HepG2 (cell line): ENCODE results near the gene SCFD1. TPM values are rescaled to one million over a fixed set of nuclear protein-coding genes. Genes with fewer than 3 reads are reported as not detected.
A peak's percentile ranks its signal among the peaks of the same experiment; 100 is the strongest.

Experiments
- AGO2 ChIP-seq: fragments of 200-400 bp; formaldehyde crosslinking; optimal IDR thresholded peaks from 2 replicates; pipeline ENCODE3; 2017; ENCODE audit warnings: mild to moderate bottlenecking, low read depth, low read length, moderate library complexity
- ATF1 ChIP-seq: IDR thresholded peaks from 2 replicates; pipeline ENCODE4 v1.6.1; 2016; ENCODE audit warnings: mild to moderate bottlenecking, control low read depth
- ELF3 ChIP-seq: IDR thresholded peaks from 2 replicates; pipeline ENCODE4 v1.6.1; 2016; ENCODE audit warnings: missing genetic modification reagents, missing compliant biosample characterization
- FOXK2 ChIP-seq: fragments of 450-650 bp; IDR thresholded peaks from 2 replicates; pipeline ENCODE4 v1.6.1; 2016
- GABPA ChIP-seq, 2 experiments: IDR thresholded peaks; 2 replicates each; pipeline ENCODE4 v1.6.1; 2011 to 2016; ENCODE audit warnings: low read depth in 2 of 2, low read length in 1 of 2, missing biosample characterization in 1 of 2, missing genetic modification characterization in 1 of 2
- HMG20A ChIP-seq: IDR thresholded peaks from 2 replicates; pipeline ENCODE4 v1.6.1; 2016; ENCODE audit warnings: borderline replicate concordance
- NAIF1 ChIP-seq: sonication (generic); formaldehyde crosslinking; IDR thresholded peaks from 2 replicates; pipeline ENCODE4 v1.5.0; 2020; ENCODE audit warnings: mild to moderate bottlenecking, missing genetic modification reagents, borderline replicate concordance
- NCOA5 ChIP-seq: sonication (generic); formaldehyde crosslinking; IDR thresholded peaks from 2 replicates; pipeline ENCODE4 v1.4.0; 2020; ENCODE audit warnings: missing genetic modification reagents
- NR3C1 ChIP-seq: sonication (generic); formaldehyde crosslinking; IDR thresholded peaks from 2 replicates; pipeline ENCODE4 v1.4.0; 2020; ENCODE audit warnings: missing genetic modification reagents
- RXRB ChIP-seq: IDR thresholded peaks from 2 replicates; pipeline ENCODE4 v1.6.1; 2016; ENCODE audit warnings: borderline replicate concordance, missing genetic modification reagents, missing compliant biosample characterization
- SMC3 ChIP-seq: IDR thresholded peaks from 2 replicates; pipeline ENCODE4 v1.6.1; 2011; ENCODE audit warnings: low read length, improper control_type of control experiment
- SRSF9 ChIP-seq: fragments of 200-400 bp; formaldehyde crosslinking; IDR thresholded peaks from 2 replicates; pipeline ENCODE4 v1.6.1; 2018; ENCODE audit warnings: borderline replicate concordance, mild to moderate bottlenecking, low read depth, low read length; ENCODE audit not compliant: insufficient read depth, poor library complexity, severe bottlenecking
- TOPORS ChIP-seq: sonication (generic); formaldehyde crosslinking; IDR thresholded peaks from 2 replicates; pipeline ENCODE4 v1.8.0; 2023; ENCODE audit warnings: mild to moderate bottlenecking, missing genetic modification reagents
- ZNF225 ChIP-seq: sonication (generic); formaldehyde crosslinking; IDR thresholded peaks from 2 replicates; pipeline ENCODE4 v1.4.0; 2020; ENCODE audit warnings: mild to moderate bottlenecking, missing genetic modification reagents
- ZNF382 ChIP-seq: sonication (generic); formaldehyde crosslinking; IDR thresholded peaks from 2 replicates; pipeline ENCODE4 v1.5.0; 2020; ENCODE audit warnings: missing genetic modification reagents, mild to moderate bottlenecking, borderline replicate concordance
- polyA plus RNA-seq, 8 experiments: library from polyadenylated mRNA; depleted of rRNA in 3 of 8; stranded (reverse) in 7 of 8; unstranded in 1 of 8; fragments of >200 nt; fragmentation: Illumina TruSeq in 4 of 8; extraction: Trizol in 4 of 8; gene quantifications; 2 replicates each; pipeline versions ENCODE4 v1.2.1 to v1.2.3, GENCODE V29; 2011 to 2016; ENCODE audit warnings: low read depth in 4 of 8, missing spikeins in 1 of 8, mixed read lengths in 1 of 8; ENCODE audit not compliant: insufficient read depth in 1 of 8
- total RNA-seq, 5 experiments: library from RNA; depleted of rRNA; stranded (reverse); fragments of >200 nt; fragmentation: Illumina TruSeq; extraction: Trizol; gene quantifications; 2 replicates each; pipeline ENCODE4 v1.2.3, GENCODE V29; 2016; ENCODE audit warnings: low read depth in 1 of 5
- TF ChIP-seq, protein P1 (sequence below): IDR thresholded peaks from 2 replicates; pipeline ENCODE4 v1.6.1; 2012; ENCODE audit warnings: low read length, improper control_type of control experiment
- TF ChIP-seq, protein P2 (sequence below): sonication (generic); formaldehyde crosslinking; IDR thresholded peaks from 2 replicates; pipeline ENCODE4 v1.4.0; 2020; ENCODE audit warnings: missing genetic modification reagents
- TF ChIP-seq, protein P3 (sequence below): sonication (generic); formaldehyde crosslinking; IDR thresholded peaks from 2 replicates; pipeline ENCODE4 v1.4.0; 2020; ENCODE audit warnings: missing genetic modification reagents
- TF ChIP-seq, protein P4 (sequence below): sonication (generic); formaldehyde crosslinking; conservative IDR thresholded peaks from 2 replicates; pipeline ENCODE4 v1.8.0; 2022; ENCODE audit warnings: mild to moderate bottlenecking, moderate library complexity, missing genetic modification reagents

Gene SCFD1
- total and polyA plus RNA-seq, 2 of the 13 experiments (the other 11 are each of a cell fraction or from before 2014, with no cell fraction given), result 235 to 256 TPM

DNA sequence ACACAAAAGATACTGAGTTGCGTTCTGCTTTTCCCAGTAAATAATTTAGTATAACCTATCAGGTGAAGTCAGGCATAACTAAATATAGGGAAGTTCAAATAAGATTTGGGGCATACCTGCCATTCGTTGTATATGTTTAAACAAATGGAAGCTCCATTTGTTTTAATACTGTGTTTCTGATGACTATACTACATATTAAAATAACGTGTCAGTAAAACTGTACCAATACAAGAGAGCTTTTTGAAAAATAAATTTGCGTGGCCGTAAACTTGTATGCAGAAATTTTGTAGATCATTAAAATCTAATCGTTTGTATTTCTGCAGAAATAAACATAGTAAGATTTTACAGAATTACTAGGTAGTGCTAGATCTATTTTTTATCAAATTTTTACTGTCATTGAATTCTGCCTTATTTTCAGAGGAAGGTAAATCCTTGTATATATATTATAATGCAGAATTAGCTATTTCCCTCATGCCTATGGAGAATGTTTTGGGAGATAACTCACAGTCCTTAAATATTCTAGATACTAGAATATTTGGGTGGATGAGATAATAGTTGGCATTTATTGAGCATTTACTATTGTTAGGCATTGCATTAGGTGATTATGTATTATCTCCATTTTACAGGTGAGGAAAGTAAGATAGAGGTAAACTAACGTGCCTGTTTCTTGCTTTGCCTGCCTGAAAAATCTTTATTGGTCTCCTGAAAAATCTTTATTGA is 1.5 kb downstream of the SCFD1 start (continued):
- TF ChIP-seq, protein P1, sequence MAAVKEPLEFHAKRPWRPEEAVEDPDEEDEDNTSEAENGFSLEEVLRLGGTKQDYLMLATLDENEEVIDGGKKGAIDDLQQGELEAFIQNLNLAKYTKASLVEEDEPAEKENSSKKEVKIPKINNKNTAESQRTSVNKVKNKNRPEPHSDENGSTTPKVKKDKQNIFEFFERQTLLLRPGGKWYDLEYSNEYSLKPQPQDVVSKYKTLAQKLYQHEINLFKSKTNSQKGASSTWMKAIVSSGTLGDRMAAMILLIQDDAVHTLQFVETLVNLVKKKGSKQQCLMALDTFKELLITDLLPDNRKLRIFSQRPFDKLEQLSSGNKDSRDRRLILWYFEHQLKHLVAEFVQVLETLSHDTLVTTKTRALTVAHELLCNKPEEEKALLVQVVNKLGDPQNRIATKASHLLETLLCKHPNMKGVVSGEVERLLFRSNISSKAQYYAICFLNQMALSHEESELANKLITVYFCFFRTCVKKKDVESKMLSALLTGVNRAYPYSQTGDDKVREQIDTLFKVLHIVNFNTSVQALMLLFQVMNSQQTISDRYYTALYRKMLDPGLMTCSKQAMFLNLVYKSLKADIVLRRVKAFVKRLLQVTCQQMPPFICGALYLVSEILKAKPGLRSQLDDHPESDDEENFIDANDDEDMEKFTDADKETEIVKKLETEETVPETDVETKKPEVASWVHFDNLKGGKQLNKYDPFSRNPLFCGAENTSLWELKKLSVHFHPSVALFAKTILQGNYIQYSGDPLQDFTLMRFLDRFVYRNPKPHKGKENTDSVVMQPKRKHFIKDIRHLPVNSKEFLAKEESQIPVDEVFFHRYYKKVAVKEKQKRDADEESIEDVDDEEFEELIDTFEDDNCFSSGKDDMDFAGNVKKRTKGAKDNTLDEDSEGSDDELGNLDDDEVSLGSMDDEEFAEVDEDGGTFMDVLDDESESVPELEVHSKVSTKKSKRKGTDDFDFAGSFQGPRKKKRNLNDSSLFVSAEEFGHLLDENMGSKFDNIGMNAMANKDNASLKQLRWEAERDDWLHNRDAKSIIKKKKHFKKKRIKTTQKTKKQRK, result no peak
- peak; percentile 60; the same call in 1 of the 2 replicates for TF ChIP-seq NAIF1
- peak; percentile 36; the same call in 1 of the 2 replicates for TF ChIP-seq ELF3 (CRISPR knock-in tag)
- TF ChIP-seq TOPORS, result peak; percentile 37; the same call in 1 of the 2 replicates
- no peak for TF ChIP-seq NR3C1
- 0 out of 2 replicates have a peak, but pooled peaks have one; percentile 54 for TF ChIP-seq ZNF382 (CRISPR knock-in tag)
- TF ChIP-seq, protein P2, sequence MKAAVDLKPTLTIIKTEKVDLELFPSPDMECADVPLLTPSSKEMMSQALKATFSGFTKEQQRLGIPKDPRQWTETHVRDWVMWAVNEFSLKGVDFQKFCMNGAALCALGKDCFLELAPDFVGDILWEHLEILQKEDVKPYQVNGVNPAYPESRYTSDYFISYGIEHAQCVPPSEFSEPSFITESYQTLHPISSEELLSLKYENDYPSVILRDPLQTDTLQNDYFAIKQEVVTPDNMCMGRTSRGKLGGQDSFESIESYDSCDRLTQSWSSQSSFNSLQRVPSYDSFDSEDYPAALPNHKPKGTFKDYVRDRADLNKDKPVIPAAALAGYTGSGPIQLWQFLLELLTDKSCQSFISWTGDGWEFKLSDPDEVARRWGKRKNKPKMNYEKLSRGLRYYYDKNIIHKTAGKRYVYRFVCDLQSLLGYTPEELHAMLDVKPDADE (CRISPR knock-in tag), result 0 out of 2 replicates have a peak, but pooled peaks have one; percentile 54
- peak; percentile 22 for TF ChIP-seq AGO2
- TF ChIP-seq, protein P3, sequence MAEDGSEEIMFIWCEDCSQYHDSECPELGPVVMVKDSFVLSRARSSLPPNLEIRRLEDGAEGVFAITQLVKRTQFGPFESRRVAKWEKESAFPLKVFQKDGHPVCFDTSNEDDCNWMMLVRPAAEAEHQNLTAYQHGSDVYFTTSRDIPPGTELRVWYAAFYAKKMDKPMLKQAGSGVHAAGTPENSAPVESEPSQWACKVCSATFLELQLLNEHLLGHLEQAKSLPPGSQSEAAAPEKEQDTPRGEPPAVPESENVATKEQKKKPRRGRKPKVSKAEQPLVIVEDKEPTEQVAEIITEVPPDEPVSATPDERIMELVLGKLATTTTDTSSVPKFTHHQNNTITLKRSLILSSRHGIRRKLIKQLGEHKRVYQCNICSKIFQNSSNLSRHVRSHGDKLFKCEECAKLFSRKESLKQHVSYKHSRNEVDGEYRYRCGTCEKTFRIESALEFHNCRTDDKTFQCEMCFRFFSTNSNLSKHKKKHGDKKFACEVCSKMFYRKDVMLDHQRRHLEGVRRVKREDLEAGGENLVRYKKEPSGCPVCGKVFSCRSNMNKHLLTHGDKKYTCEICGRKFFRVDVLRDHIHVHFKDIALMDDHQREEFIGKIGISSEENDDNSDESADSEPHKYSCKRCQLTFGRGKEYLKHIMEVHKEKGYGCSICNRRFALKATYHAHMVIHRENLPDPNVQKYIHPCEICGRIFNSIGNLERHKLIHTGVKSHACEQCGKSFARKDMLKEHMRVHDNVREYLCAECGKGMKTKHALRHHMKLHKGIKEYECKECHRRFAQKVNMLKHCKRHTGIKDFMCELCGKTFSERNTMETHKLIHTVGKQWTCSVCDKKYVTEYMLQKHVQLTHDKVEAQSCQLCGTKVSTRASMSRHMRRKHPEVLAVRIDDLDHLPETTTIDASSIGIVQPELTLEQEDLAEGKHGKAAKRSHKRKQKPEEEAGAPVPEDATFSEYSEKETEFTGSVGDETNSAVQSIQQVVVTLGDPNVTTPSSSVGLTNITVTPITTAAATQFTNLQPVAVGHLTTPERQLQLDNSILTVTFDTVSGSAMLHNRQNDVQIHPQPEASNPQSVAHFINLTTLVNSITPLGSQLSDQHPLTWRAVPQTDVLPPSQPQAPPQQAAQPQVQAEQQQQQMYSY (CRISPR knock-in tag), result no peak
- TF ChIP-seq SMC3, result no peak
- no peak for TF ChIP-seq ZNF225
- no peak for TF ChIP-seq SRSF9
- TF ChIP-seq, protein P4, sequence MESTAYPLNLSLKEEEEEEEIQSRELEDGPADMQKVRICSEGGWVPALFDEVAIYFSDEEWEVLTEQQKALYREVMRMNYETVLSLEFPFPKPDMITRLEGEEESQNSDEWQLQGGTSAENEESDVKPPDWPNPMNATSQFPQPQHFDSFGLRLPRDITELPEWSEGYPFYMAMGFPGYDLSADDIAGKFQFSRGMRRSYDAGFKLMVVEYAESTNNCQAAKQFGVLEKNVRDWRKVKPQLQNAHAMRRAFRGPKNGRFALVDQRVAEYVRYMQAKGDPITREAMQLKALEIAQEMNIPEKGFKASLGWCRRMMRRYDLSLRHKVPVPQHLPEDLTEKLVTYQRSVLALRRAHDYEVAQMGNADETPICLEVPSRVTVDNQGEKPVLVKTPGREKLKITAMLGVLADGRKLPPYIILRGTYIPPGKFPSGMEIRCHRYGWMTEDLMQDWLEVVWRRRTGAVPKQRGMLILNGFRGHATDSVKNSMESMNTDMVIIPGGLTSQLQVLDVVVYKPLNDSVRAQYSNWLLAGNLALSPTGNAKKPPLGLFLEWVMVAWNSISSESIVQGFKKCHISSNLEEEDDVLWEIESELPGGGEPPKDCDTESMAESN (CRISPR knock-in tag), result no peak
- peak; percentile 30; the same call in 1 of the 2 replicates for TF ChIP-seq RXRB (CRISPR knock-in tag)
- no peak for TF ChIP-seq GABPA (IDR thresholded peaks at IDR 0.05; ENCODE audit: low read depth, low read length)
- 0 out of 2 replicates have a peak, but pooled peaks have one; percentile 19 for TF ChIP-seq GABPA (CRISPR knock-in tag; IDR thresholded peaks at IDR 0.05; ENCODE audit: low read depth)
- no peak for TF ChIP-seq HMG20A (CRISPR knock-in tag)
- TF ChIP-seq ATF1, result no peak
- TF ChIP-seq NCOA5 (CRISPR knock-in tag), result 0 out of 2 replicates have a peak, but pooled peaks have one; percentile 38
- TF ChIP-seq FOXK2, result no peak
